Neuronal stem cell (in vitro differentiated cells): Measurements from ENCODE around the gene C2CD3.

Source experiments
- DNase-seq: peaks from one replicate; pipeline ENCODE4 v3.0.0-alpha.2; 2013; ENCODE audit warnings: low spot score
- H2AFZ ChIP-seq: one replicate; pipeline ENCODE4 v1.6.1; 2013; ENCODE audit warnings: mild to moderate bottlenecking, low read length, inconsistent platforms
- H2AK5ac ChIP-seq: 2 replicates; pipeline ENCODE4 v1.6.1; 2013; ENCODE audit warnings: low read depth, mild to moderate bottlenecking, inconsistent platforms, low read length, moderate library complexity, mixed read lengths
- H2BK120ac ChIP-seq: 2 replicates; pipeline ENCODE4 v1.6.1; 2013; ENCODE audit warnings: low read depth, mild to moderate bottlenecking, inconsistent platforms, low read length, moderate library complexity, mixed read lengths
- H2BK12ac ChIP-seq: one replicate; pipeline ENCODE4 v1.6.1; 2013; ENCODE audit warnings: low read length, inconsistent platforms
- H2BK15ac ChIP-seq: 2 replicates; pipeline ENCODE4 v1.6.1; 2013; ENCODE audit warnings: mild to moderate bottlenecking, low read length, inconsistent platforms, mixed read lengths
- H2BK5ac ChIP-seq: one replicate; pipeline ENCODE4 v1.6.1; 2013; ENCODE audit warnings: inconsistent platforms, mild to moderate bottlenecking, low read length, moderate library complexity
- H3K14ac ChIP-seq: one replicate; pipeline ENCODE4 v1.6.1; 2013; ENCODE audit warnings: low read length, inconsistent platforms
- H3K18ac ChIP-seq: 2 replicates; pipeline ENCODE4 v1.6.1; 2013; ENCODE audit warnings: low read length, inconsistent platforms
- H3K23ac ChIP-seq: 2 replicates; pipeline ENCODE4 v1.6.1; 2013; ENCODE audit warnings: low read depth, mild to moderate bottlenecking, mixed read lengths, low read length, inconsistent platforms; ENCODE audit not compliant: poor library complexity
- H3K27ac ChIP-seq: replicated peaks from 3 replicates; pipeline ENCODE4 v1.5.1; 2013; ENCODE audit warnings: low read length, inconsistent platforms
- H3K27me3 ChIP-seq, 3 experiments: 2 replicates each; pipeline ENCODE4 v1.6.1; 2013; ENCODE audit warnings: low read length in 3 of 3, mild to moderate bottlenecking in 2 of 3, inconsistent platforms in 1 of 3, low read depth in 1 of 3, mixed read lengths in 1 of 3, moderate library complexity in 1 of 3; ENCODE audit not compliant: control insufficient read depth in 3 of 3, insufficient read depth in 3 of 3
- H3K36me3 ChIP-seq, 2 donors: replicated peaks in 1 of 2; 2 replicates each; pipeline ENCODE4 v1.6.1; 2013; ENCODE audit warnings: low read length in 2 of 2; ENCODE audit not compliant: control insufficient read depth in 2 of 2, insufficient read depth in 2 of 2
- H3K4ac ChIP-seq: 2 replicates; pipeline ENCODE4 v1.6.1; 2013; ENCODE audit warnings: inconsistent platforms, mild to moderate bottlenecking, low read length, moderate library complexity
- H3K4me1 ChIP-seq, 2 donors: 1 replicate in 1 of 2; 2 replicates in 1 of 2; pipeline ENCODE4 v1.6.1; 2013; ENCODE audit warnings: low read length in 2 of 2, low read depth in 1 of 2; ENCODE audit not compliant: control insufficient read depth in 2 of 2, insufficient read depth in 1 of 2
- H3K4me2 ChIP-seq: one replicate; pipeline ENCODE4 v1.6.1; 2013; ENCODE audit warnings: mild to moderate bottlenecking, low read length, inconsistent platforms; ENCODE audit not compliant: insufficient read depth, poor library complexity, severe bottlenecking
- H3K4me3 ChIP-seq, 2 donors: 2 replicates each; pipeline ENCODE4 v1.5.1; 2013; ENCODE audit warnings: low read length in 2 of 2, mild to moderate bottlenecking in 2 of 2, inconsistent platforms in 1 of 2, moderate library complexity in 1 of 2
- H3K79me1 ChIP-seq: one replicate; pipeline ENCODE4 v1.6.1; 2013; ENCODE audit warnings: low read depth, mild to moderate bottlenecking, inconsistent platforms, low read length, moderate library complexity
- H3K9ac ChIP-seq: one replicate; pipeline ENCODE4 v1.6.1; 2013; ENCODE audit warnings: mild to moderate bottlenecking, low read depth, low read length, inconsistent platforms; ENCODE audit not compliant: poor library complexity
- H3K9me3 ChIP-seq, 2 donors: replicated peaks in 1 of 2; 2 replicates each; pipeline versions ENCODE3 to v1.6.1; 2013; ENCODE audit warnings: low read length in 2 of 2, mild to moderate bottlenecking in 2 of 2, inconsistent platforms in 1 of 2, low read depth in 1 of 2, mixed read lengths in 1 of 2, moderate library complexity in 1 of 2; ENCODE audit not compliant: control insufficient read depth in 2 of 2, insufficient read depth in 1 of 2
- H4K8ac ChIP-seq: one replicate; pipeline ENCODE4 v1.6.1; 2013; ENCODE audit warnings: low read depth, mild to moderate bottlenecking, inconsistent platforms, low read length, moderate library complexity
- H4K91ac ChIP-seq: one replicate; pipeline ENCODE4 v1.6.1; 2013; ENCODE audit warnings: low read length, low read depth, mild to moderate bottlenecking, inconsistent platforms; ENCODE audit not compliant: poor library complexity
- WGBS, 2 donors: extraction: QIAGEN DNeasy Blood & Tissue Kit; methylation state at CpG; one replicate each; pipeline ENCODE4 v1.1.7; 2013; ENCODE audit warnings: missing lambda C conversion rate in 2 of 2, mixed read lengths in 1 of 2; ENCODE audit not compliant: insufficient read length in 2 of 2, insufficient replicate concordance in 1 of 2; ENCODE audit errors: extremely low coverage in 2 of 2; 5-methylcytosine and 5-hydroxymethylcytosine counted together

C2CD3 gene

GRCh38 chr11:74153224-74153623, 17.6 kb downstream of the C2CD3 start:
- Histone ChIP-seq H2AFZ (no peak overlapping the region), H3K18ac (no peak overlapping the region)

GRCh38 chr11:74147199-74147929, 23.4 kb downstream of the C2CD3 start:
- Histone ChIP-seq H4K8ac (no peak overlapping the region), H2BK12ac (no peak overlapping the region), H3K9ac (no peak overlapping the region), H3K14ac (no peak overlapping the region), H2BK120ac (no peak overlapping the region), H2AFZ (no peak overlapping the region), H2AK5ac (no peak overlapping the region), H3K27me3 (no peaks in the 10 kb centered on the region), H3K4ac (no peak overlapping the region), H4K91ac (no peak overlapping the region), H3K4me3 (no peak overlapping the region), H3K23ac (no peak overlapping the region), H3K18ac (no peak overlapping the region), H3K27ac (no peak overlapping the region), H3K79me1 (no peaks in the 10 kb centered on the region), H3K36me3 (peaks cover 0 to 12% of the 10 kb centered on the region in 2 donors), H3K9me3 (peaks cover 0 to 9% of the 10 kb centered on the region in 2 donors), H2BK15ac (no peak overlapping the region), H3K4me2 (no peak overlapping the region), H3K4me1 (no peaks in the 10 kb centered on the region), H2BK5ac (no peak overlapping the region)
- DNase-seq = no peak
- no CpG with 5 or more reads among the region's 5 CpGs for WGBS, 2 donors

More at GRCh38 chr11:74153224-74153623, 17.6 kb downstream of the C2CD3 start:
- no peak overlapping the region for H2BK15ac ChIP-seq
- no peaks in the 10 kb centered on the region for H3K27me3 ChIP-seq
- no peak overlapping the region for H2BK5ac ChIP-seq
- H3K14ac ChIP-seq = no peak overlapping the region
- no peaks in the 10 kb centered on the region for H3K4me1 ChIP-seq
- H4K8ac ChIP-seq = no peak overlapping the region
- no peak overlapping the region for H4K91ac ChIP-seq
- no peaks in the 10 kb centered on the region for H3K9me3 ChIP-seq
- no peak overlapping the region for H3K4ac ChIP-seq
- H2AK5ac ChIP-seq = no peak overlapping the region
- H2BK12ac ChIP-seq = no peak overlapping the region
- H3K23ac ChIP-seq = no peak overlapping the region
- H3K9ac ChIP-seq = no peak overlapping the region
- H3K36me3 ChIP-seq = peaks cover 0 to 28% of the 10 kb centered on the region in 2 donors
- no peaks in the 10 kb centered on the region for H3K79me1 ChIP-seq
- DNase-seq = no peak
- H3K4me2 ChIP-seq = no peak overlapping the region
- H2BK120ac ChIP-seq = no peak overlapping the region
- H3K27ac ChIP-seq = no peak overlapping the region
- no peak overlapping the region for H3K4me3 ChIP-seq

DNA sequence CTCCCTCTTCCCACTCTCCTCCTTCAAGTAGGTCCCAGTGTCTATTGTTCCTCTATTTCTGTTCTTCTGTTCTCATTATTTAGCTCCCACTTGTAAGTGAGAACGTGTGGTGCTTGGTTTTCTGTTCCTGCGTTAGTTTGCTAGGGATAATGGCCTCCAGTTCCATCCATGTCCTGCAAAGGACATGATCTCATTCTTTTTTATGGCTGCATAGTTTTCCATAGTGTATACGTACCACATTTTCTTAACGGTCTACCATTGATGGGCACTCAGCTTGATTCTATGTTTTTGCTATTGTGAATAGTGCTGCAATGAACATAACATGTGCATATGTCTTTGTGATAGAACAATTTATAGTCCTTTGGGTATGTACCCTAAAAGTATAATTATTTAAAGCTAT, 26.2 kb downstream of the C2CD3 start:
- H2AFZ ChIP-seq = no peak overlapping the region
- H2BK5ac ChIP-seq = no peak overlapping the region
- H3K18ac ChIP-seq = no peak overlapping the region
- H2AK5ac ChIP-seq = no peak overlapping the region
- no peak overlapping the region for H3K27ac ChIP-seq
- no peak overlapping the region for H3K14ac ChIP-seq
- H4K91ac ChIP-seq = no peak overlapping the region
- H3K4ac ChIP-seq = no peak overlapping the region
- H3K79me1 ChIP-seq = no peaks in the 10 kb centered on the region
- H3K9me3 ChIP-seq = peaks cover 0 to 9% of the 10 kb centered on the region in 2 donors
- DNase-seq = no peak
- H3K36me3 ChIP-seq = peaks cover 0 to 11% of the 10 kb centered on the region in 2 donors
- H3K23ac ChIP-seq = no peak overlapping the region
- H2BK15ac ChIP-seq = no peak overlapping the region
- no peaks in the 10 kb centered on the region for H3K27me3 ChIP-seq
- no peak overlapping the region for H3K4me2 ChIP-seq
- no peak overlapping the region for H2BK12ac ChIP-seq
- no peak overlapping the region for H3K9ac ChIP-seq
- WGBS, 2 donors = no CpG with 5 or more reads among the region's 4 CpGs
- H3K4me3 ChIP-seq = no peak overlapping the region
- H2BK120ac ChIP-seq = no peak overlapping the region
- no peak overlapping the region for H4K8ac ChIP-seq
- peaks cover 3% of the 10 kb centered on the region in 2 donors for H3K4me1 ChIP-seq

GRCh38 chr11:74142624-74143023, 28.2 kb downstream of the C2CD3 start:
- Histone ChIP-seq H3K9ac (no peak overlapping the region), H3K9me3 (peaks cover 0 to 9% of the 10 kb centered on the region in 2 donors), H3K23ac (no peak overlapping the region), H3K14ac (no peak overlapping the region), H2BK5ac (no peak overlapping the region), H3K27me3 (no peaks in the 10 kb centered on the region), H3K4ac (no peak overlapping the region), H2BK120ac (no peak overlapping the region), H2AFZ (no peak overlapping the region), H3K4me2 (no peak overlapping the region), H2BK12ac (no peak overlapping the region), H3K4me1 (peaks cover 3 to 17% of the 10 kb centered on the region in 2 donors), H2BK15ac (no peak overlapping the region), H2AK5ac (no peak overlapping the region), H4K8ac (no peak overlapping the region), H3K18ac (no peak overlapping the region), H3K27ac (no peak overlapping the region), H3K36me3 (peaks cover 0 to 29% of the 10 kb centered on the region in 2 donors), H3K79me1 (no peaks in the 10 kb centered on the region), H3K4me3 (no peak overlapping the region), H4K91ac (no peak overlapping the region)
- DNase-seq = no peak
- WGBS, 2 donors = no CpG with 5 or more reads among the region's 3 CpGs
